ENCODE data around the gene ZNF217.
"Not testable (repeated sequence)": the region's sequence is repeated elsewhere in the genome, so short reads cannot be mapped to it uniquely, and the experiment has no call there.

ZNF217 gene

DNA sequence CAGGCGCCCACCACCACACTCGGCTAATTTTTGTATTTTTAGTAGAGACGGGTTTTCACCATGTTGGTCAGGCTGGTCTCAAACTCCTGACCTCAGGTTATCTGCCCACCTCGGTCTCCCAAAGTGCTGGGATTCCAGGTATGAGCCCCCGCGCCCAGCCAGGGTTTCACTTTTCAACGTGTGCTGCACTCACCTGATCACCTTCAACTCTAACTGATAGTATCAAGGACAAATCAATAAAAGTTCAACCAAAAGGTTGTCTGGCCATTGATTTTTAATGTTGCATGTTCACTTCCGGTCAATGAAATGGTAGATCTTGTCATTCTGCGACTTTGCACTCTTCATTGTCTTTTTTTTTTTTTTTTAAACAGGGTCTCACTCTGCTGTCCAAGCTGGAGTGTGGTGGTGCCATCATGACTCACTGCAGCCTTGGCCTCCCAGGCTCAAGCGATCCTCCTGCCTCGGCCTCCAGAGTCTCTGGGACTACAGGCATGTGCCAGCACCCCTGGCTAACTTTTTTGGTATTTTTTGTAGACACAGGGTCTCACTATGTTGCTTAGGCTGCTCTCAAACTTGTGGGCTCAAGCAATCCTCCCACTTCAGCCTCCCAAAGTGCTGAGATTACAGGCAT is 37.3 kb downstream of the ZNF217 start:
- H2AFZ ChIP-seq (ENCODE audit: low read length), result no peak overlapping the region
- no peaks in the 10 kb centered on the region for H4K20me1 ChIP-seq (ENCODE audit: insufficient read depth, low read length, poor library complexity, severe bottlenecking)
- H3K9me3 ChIP-seq (ENCODE audit: insufficient read depth, low read depth, low read length), result no peaks in the 10 kb centered on the region
- no peaks in the 10 kb centered on the region for H3K36me3 ChIP-seq (ENCODE audit: insufficient read depth, low read length)
- no peaks in the 10 kb centered on the region for H3K9me2 ChIP-seq (replicated peaks; ENCODE audit: low read depth, low read length)
- no peak overlapping the region for H3K9ac ChIP-seq (ENCODE audit: low read depth, low read length, poor library complexity, severe bottlenecking)
- H3K27me3 ChIP-seq (ENCODE audit: insufficient read depth, low read length, poor library complexity, severe bottlenecking), result no peaks in the 10 kb centered on the region
- no peaks in the 10 kb centered on the region for H3K4me1 ChIP-seq (ENCODE audit: insufficient read depth, low read length, poor library complexity, severe bottlenecking)
- no peaks in the 10 kb centered on the region for H3F3A ChIP-seq (ENCODE audit: low read depth)
- no peak overlapping the region for H3K4me2 ChIP-seq (ENCODE audit: low read depth, low read length, poor library complexity, severe bottlenecking)
- TF ChIP-seq, protein P1, sequence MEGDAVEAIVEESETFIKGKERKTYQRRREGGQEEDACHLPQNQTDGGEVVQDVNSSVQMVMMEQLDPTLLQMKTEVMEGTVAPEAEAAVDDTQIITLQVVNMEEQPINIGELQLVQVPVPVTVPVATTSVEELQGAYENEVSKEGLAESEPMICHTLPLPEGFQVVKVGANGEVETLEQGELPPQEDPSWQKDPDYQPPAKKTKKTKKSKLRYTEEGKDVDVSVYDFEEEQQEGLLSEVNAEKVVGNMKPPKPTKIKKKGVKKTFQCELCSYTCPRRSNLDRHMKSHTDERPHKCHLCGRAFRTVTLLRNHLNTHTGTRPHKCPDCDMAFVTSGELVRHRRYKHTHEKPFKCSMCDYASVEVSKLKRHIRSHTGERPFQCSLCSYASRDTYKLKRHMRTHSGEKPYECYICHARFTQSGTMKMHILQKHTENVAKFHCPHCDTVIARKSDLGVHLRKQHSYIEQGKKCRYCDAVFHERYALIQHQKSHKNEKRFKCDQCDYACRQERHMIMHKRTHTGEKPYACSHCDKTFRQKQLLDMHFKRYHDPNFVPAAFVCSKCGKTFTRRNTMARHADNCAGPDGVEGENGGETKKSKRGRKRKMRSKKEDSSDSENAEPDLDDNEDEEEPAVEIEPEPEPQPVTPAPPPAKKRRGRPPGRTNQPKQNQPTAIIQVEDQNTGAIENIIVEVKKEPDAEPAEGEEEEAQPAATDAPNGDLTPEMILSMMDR (conservative IDR thresholded peaks at IDR 0.05; ENCODE audit: low read length), result no peak
- TF ChIP-seq EZH2phosphoT487 (IDR thresholded peaks at IDR 0.05; ENCODE audit: borderline replicate concordance), result no peak
- no peak overlapping the region for H3K4me3 ChIP-seq (ENCODE audit: low read length, poor library complexity, severe bottlenecking)
- H3K79me2 ChIP-seq (ENCODE audit: insufficient read depth, low read length), result no peaks in the 10 kb centered on the region

DNA sequence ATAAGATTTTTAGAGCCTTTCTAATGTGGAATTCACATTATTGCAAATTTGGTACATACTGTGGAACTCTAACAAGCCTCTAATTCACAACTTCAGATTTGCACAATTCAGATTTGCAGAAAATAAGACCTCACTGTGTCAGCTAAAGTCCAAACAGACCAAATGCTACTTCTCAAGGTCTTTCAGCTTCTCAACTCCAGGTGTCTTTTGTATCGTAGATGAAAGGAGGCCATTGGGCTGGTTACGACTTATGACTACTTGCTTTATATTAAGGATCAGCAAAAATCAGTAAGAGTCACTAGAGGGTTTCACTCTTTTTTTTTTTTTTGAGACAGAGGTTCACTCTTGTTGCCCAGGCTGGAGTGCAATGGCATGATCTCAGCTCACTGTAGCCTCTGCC is 37.8 kb downstream of the ZNF217 start:
- H4K20me1 ChIP-seq (ENCODE audit: insufficient read depth, low read length, poor library complexity, severe bottlenecking), result no peaks in the 10 kb centered on the region
- TF ChIP-seq EZH2phosphoT487 (IDR thresholded peaks at IDR 0.05; ENCODE audit: borderline replicate concordance), result no peak
- TF ChIP-seq, protein P1 (conservative IDR thresholded peaks at IDR 0.05; ENCODE audit: low read length), result no peak
- H3F3A ChIP-seq (ENCODE audit: low read depth), result no peaks in the 10 kb centered on the region
- no peak overlapping the region for H3K9ac ChIP-seq (ENCODE audit: low read depth, low read length, poor library complexity, severe bottlenecking)
- no peaks in the 10 kb centered on the region for H3K9me2 ChIP-seq (replicated peaks; ENCODE audit: low read depth, low read length)
- no peak overlapping the region for H3K4me2 ChIP-seq (ENCODE audit: low read depth, low read length, poor library complexity, severe bottlenecking)
- no peaks in the 10 kb centered on the region for H3K36me3 ChIP-seq (ENCODE audit: insufficient read depth, low read length)
- no peaks in the 10 kb centered on the region for H3K79me2 ChIP-seq (ENCODE audit: insufficient read depth, low read length)
- no peak overlapping the region for H2AFZ ChIP-seq (ENCODE audit: low read length)
- H3K9me3 ChIP-seq (ENCODE audit: insufficient read depth, low read depth, low read length), result no peaks in the 10 kb centered on the region
- no peaks in the 10 kb centered on the region for H3K27me3 ChIP-seq (ENCODE audit: insufficient read depth, low read length, poor library complexity, severe bottlenecking)
- no peak overlapping the region for H3K4me3 ChIP-seq (ENCODE audit: low read length, poor library complexity, severe bottlenecking)
- H3K4me1 ChIP-seq (ENCODE audit: insufficient read depth, low read length, poor library complexity, severe bottlenecking), result no peaks in the 10 kb centered on the region

DNA sequence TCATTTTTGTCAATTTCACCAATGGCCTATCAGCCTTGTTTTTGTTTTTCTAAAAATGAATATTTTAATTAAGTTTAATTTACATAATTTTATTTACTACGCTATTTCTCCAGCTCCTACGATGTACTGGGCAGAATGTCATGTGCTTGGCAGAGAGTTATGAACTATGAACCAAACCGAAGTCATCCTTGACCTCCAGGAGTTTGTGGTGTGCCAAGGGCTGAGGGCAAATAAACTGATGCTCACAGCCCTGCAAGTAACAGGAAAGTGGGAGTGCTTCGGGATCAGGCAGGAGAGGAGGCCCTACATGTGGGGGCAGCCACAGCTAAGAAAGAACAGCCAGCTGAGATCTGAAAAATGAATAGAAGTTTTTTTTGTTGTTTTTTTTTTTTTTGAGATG is 38.6 kb downstream of the ZNF217 start:
- H3K9me3 ChIP-seq (ENCODE audit: insufficient read depth, low read depth, low read length), result no peaks in the 10 kb centered on the region
- no peak overlapping the region for H2AFZ ChIP-seq (ENCODE audit: low read length)
- H3F3A ChIP-seq (ENCODE audit: low read depth), result no peaks in the 10 kb centered on the region
- no peaks in the 10 kb centered on the region for H3K27me3 ChIP-seq (ENCODE audit: insufficient read depth, low read length, poor library complexity, severe bottlenecking)
- H3K9me2 ChIP-seq (replicated peaks; ENCODE audit: low read depth, low read length), result no peaks in the 10 kb centered on the region
- H3K4me3 ChIP-seq (ENCODE audit: low read length, poor library complexity, severe bottlenecking), result no peak overlapping the region
- H3K9ac ChIP-seq (ENCODE audit: low read depth, low read length, poor library complexity, severe bottlenecking), result no peak overlapping the region
- no peak overlapping the region for H3K4me2 ChIP-seq (ENCODE audit: low read depth, low read length, poor library complexity, severe bottlenecking)
- H3K36me3 ChIP-seq (ENCODE audit: insufficient read depth, low read length), result no peaks in the 10 kb centered on the region
- TF ChIP-seq, protein P1 (conservative IDR thresholded peaks at IDR 0.05; ENCODE audit: low read length), result no peak
- no peak for TF ChIP-seq EZH2phosphoT487 (IDR thresholded peaks at IDR 0.05; ENCODE audit: borderline replicate concordance)
- no peaks in the 10 kb centered on the region for H4K20me1 ChIP-seq (ENCODE audit: insufficient read depth, low read length, poor library complexity, severe bottlenecking)
- no peaks in the 10 kb centered on the region for H3K4me1 ChIP-seq (ENCODE audit: insufficient read depth, low read length, poor library complexity, severe bottlenecking)
- H3K79me2 ChIP-seq (ENCODE audit: insufficient read depth, low read length), result no peaks in the 10 kb centered on the region

DNA sequence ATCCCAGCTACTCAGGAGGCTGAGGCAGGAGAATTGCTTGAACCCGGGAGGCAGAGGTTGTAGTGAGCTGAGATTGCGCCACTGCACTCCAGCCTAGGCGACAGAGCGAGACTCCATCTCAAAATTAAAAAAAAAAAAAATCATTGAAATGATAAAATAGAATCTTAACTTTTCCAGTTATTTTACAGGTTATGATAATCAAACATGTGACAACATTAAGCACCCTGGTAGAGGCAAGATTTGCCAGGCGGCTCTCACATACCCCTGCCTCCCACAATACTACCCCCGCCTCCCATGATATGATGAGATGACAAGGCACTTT is 41.1 kb downstream of the ZNF217 start:
- H4K20me1 ChIP-seq (ENCODE audit: insufficient read depth, low read length, poor library complexity, severe bottlenecking); H3K4me1 ChIP-seq (ENCODE audit: insufficient read depth, low read length, poor library complexity, severe bottlenecking); H3K27me3 ChIP-seq (ENCODE audit: insufficient read depth, low read length, poor library complexity, severe bottlenecking); H3K4me3 ChIP-seq (ENCODE audit: low read length, poor library complexity, severe bottlenecking); H3K9me3 ChIP-seq (ENCODE audit: insufficient read depth, low read depth, low read length); H3K4me2 ChIP-seq (ENCODE audit: low read depth, low read length, poor library complexity, severe bottlenecking); H3K9me2 ChIP-seq (replicated peaks; ENCODE audit: low read depth, low read length); H3K36me3 ChIP-seq (ENCODE audit: insufficient read depth, low read length); H3K9ac ChIP-seq (ENCODE audit: low read depth, low read length, poor library complexity, severe bottlenecking); H3K79me2 ChIP-seq (ENCODE audit: insufficient read depth, low read length); H3F3A ChIP-seq (ENCODE audit: low read depth); H2AFZ ChIP-seq (ENCODE audit: low read length): not testable (repeated sequence)

DNA sequence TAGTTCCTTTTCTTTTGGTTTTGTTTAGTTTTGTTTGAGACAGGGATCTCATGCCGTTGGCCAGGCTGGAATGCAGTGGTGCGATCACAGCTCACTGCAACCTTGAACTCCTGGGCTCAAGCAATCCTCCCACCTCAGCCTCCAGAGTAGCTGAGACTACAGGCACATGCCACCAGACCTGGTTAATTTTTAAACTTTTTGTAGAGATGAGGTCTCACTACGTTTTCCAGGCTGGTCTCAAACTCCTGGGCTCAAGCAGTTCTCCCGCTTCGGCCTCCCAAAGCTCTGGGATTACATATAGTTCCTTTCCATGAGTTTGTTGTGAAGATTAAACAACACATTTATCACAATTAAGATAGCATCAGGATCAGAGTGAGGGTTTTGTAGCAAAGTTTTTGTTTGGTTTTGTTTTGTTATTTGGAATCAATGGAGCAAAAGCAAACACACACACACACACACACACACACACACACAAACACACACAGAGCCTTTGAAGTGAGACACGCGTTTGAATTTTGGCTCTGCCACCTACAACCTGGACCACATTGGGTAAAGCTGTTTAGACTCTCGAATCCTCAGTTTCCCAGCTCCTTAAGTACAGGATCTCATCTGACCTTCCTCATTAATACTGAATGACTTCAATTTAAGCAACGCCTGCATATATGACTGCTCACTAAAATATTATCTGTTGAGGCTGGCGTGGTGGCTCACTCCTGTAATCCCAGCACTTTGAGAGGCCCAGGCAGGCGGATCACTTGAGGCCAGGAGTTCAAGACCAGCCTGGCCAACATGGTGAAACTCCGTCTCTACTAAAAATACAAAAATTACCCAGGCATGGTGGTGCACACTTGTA is 41.7 kb downstream of the ZNF217 start:
- H3K36me3 ChIP-seq (ENCODE audit: insufficient read depth, low read length); H3K79me2 ChIP-seq (ENCODE audit: insufficient read depth, low read length); H3K9me2 ChIP-seq (replicated peaks; ENCODE audit: low read depth, low read length); H3K4me3 ChIP-seq (ENCODE audit: low read length, poor library complexity, severe bottlenecking); H3K9ac ChIP-seq (ENCODE audit: low read depth, low read length, poor library complexity, severe bottlenecking); H3K9me3 ChIP-seq (ENCODE audit: insufficient read depth, low read depth, low read length); H3K4me1 ChIP-seq (ENCODE audit: insufficient read depth, low read length, poor library complexity, severe bottlenecking); H3K27me3 ChIP-seq (ENCODE audit: insufficient read depth, low read length, poor library complexity, severe bottlenecking); H3K4me2 ChIP-seq (ENCODE audit: low read depth, low read length, poor library complexity, severe bottlenecking); H3F3A ChIP-seq (ENCODE audit: low read depth); H4K20me1 ChIP-seq (ENCODE audit: insufficient read depth, low read length, poor library complexity, severe bottlenecking); H2AFZ ChIP-seq (ENCODE audit: low read length): not testable (repeated sequence)

Data from Loucy (cell line).